Uterus (tissue), 4 donors: ENCODE data around the gene SLIT3. TPM values are rescaled to one million over a fixed set of nuclear protein-coding genes. Genes with fewer than 3 reads are reported as not detected.

ENCODE experiments used
- DNase-seq, 2 donors: peaks; one replicate each; pipeline ENCODE4 v3.0.0-alpha.2; 2019 to 2020
- H3K27ac ChIP-seq, 2 donors: fragments of 200-600 bp; sonication (generic); 1 replicate in 1 of 2; 2 replicates in 1 of 2; pipeline ENCODE4 v1.5.1; 2016 to 2018
- H3K27me3 ChIP-seq, 2 donors: fragments of 200-600 bp; sonication (generic); one replicate each; pipeline ENCODE4 v1.5.1; 2018 to 2019; ENCODE audit warnings: control low read depth in 1 of 2
- H3K36me3 ChIP-seq, 2 donors: fragments of 200-600 bp; sonication (generic); one replicate each; pipeline ENCODE4 v1.5.1; 2019; ENCODE audit warnings: control low read depth in 1 of 2
- H3K4me1 ChIP-seq, 2 donors: fragments of 200-600 bp; sonication (generic); one replicate each; pipeline ENCODE4 v1.5.1; 2018 to 2019; ENCODE audit warnings: control low read depth in 1 of 2
- H3K4me3 ChIP-seq, 2 donors: fragments of 200-600 bp; sonication (generic); 1 replicate in 1 of 2; 2 replicates in 1 of 2; pipeline ENCODE4 v1.5.1; 2018 to 2019; ENCODE audit warnings: mild to moderate bottlenecking in 1 of 2
- H3K9me3 ChIP-seq, 2 donors: fragments of 200-600 bp; sonication (generic); one replicate each; pipeline ENCODE4 v1.5.1; 2019; ENCODE audit warnings: control low read depth in 1 of 2
- POLR2A ChIP-seq, 2 donors: fragments of 450-650 bp; IDR thresholded peaks; one replicate each; pipeline ENCODE4 v1.6.1; 2016; ENCODE audit warnings: antibody characterized with exemption in 2 of 2, mild to moderate bottlenecking in 1 of 2, moderate library complexity in 1 of 2
- intact Hi-C: fragments of 100-400 bp; cut with DNase I; formaldehyde crosslinking; loops from one replicate; pipeline ENCODE4 v1.15.1; 2023; ENCODE audit warnings: low total_unique reads
- total RNA-seq, 4 donors: library from RNA; depleted of rRNA in 3 of 4; stranded (reverse); fragments of >200 nt in 3 of 4; gene quantifications; one replicate each; pipeline versions ENCODE4 v1.1.0 to v1.2.4, GENCODE V29; 2014 to 2023
- TF ChIP-seq, protein P1 (sequence below), 4 experiments: fragments of 200-600 bp in 2 of 4; fragments of 450-650 bp in 2 of 4; sonication (generic) in 2 of 4; IDR thresholded peaks; one replicate each; pipeline ENCODE4 v1.5.1; 2016 to 2019; ENCODE audit warnings: antibody characterized with exemption in 4 of 4, mild to moderate bottlenecking in 2 of 4, moderate library complexity in 1 of 4
- donor health status: DM: yes; HTN: yes; CAD: no.

SLIT3 gene
- total RNA-seq, 4 donors from 2014 or later, result 9.4 to 62.2 (median 28.1) TPM

DNA sequence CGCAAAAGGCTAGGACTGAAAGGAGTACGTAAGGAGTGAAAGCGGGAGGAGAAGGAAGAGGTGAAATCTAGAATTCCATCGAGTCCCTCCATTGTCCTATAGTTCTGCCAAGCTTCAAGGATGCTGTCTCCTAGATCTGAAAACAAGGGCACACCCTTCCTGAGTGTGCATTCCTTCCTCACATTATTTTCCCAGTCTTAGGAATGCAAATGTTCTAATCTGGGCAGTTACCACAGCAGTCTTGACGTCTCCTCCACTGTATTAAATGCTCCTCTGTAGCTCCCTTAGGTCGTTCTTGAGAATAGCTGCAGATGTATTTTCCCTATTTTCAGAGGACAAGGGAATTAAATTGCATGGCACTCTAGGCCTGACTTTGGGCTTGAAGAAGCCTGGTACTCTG lies 127.6 kb downstream of the SLIT3 start:
- intact Hi-C loops, result no loop called here
- Histone ChIP-seq H3K36me3 (no peaks in the 10 kb centered on the region), H3K4me3 (no peak overlapping the region), H3K27me3 (no peaks in the 10 kb centered on the region), H3K4me1 (no peaks in the 10 kb centered on the region), H3K9me3 (no peaks in the 10 kb centered on the region), H3K27ac (no peak overlapping the region)
- TF ChIP-seq POLR2A (IDR thresholded peaks at IDR 0.05), result no peak
- no peak for DNase-seq

DNA sequence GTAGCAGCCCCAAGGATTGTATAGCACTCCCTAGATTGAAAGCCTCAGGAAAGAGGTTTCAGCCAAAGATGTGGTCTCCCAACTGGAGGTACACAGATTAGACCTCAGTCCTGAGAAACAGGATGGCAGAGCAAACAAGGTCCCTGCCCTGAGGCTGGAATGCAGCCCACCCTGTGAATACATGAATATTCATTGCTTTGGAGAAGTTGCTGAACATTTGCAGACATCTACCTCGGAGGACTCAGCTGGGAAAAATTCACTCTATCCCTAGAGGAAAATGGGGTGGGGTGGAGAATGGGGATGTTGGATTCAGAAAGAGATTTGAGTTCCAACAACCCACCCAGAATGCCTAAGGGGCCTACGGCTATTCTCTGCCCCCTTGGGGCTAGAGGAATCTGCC lies 129.4 kb downstream of the SLIT3 start:
- Histone ChIP-seq H3K27ac (no peak overlapping the region), H3K4me1 (peaks cover 0 to 3% of the 10 kb centered on the region in 2 donors), H3K27me3 (no peaks in the 10 kb centered on the region), H3K9me3 (no peaks in the 10 kb centered on the region), H3K36me3 (no peaks in the 10 kb centered on the region), H3K4me3 (no peak overlapping the region)
- no peak for DNase-seq
- intact Hi-C loops, result no loop called here
- no peak for TF ChIP-seq POLR2A (IDR thresholded peaks at IDR 0.05)
- TF ChIP-seq, protein P1, sequence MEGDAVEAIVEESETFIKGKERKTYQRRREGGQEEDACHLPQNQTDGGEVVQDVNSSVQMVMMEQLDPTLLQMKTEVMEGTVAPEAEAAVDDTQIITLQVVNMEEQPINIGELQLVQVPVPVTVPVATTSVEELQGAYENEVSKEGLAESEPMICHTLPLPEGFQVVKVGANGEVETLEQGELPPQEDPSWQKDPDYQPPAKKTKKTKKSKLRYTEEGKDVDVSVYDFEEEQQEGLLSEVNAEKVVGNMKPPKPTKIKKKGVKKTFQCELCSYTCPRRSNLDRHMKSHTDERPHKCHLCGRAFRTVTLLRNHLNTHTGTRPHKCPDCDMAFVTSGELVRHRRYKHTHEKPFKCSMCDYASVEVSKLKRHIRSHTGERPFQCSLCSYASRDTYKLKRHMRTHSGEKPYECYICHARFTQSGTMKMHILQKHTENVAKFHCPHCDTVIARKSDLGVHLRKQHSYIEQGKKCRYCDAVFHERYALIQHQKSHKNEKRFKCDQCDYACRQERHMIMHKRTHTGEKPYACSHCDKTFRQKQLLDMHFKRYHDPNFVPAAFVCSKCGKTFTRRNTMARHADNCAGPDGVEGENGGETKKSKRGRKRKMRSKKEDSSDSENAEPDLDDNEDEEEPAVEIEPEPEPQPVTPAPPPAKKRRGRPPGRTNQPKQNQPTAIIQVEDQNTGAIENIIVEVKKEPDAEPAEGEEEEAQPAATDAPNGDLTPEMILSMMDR (IDR thresholded peaks at IDR 0.05), result no peak

DNA sequence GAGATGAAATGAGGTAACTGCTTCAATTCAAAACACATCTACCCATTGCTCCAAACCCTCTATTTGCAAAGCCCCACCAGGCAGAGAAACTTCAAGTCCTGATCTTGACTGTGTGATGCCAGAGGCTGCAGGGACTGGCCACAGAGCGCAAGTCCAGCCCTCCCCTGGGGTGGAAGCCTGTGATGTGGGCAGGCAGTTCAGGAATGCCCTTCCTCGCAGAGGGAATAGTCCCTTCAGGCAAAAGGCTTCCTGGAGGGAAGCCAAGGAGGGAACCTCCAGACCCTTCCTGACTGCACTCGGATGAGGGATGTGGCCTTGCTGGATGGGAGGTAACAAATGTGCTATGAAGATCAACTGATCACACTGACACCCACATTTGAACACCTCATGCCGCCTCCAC lies 131.2 kb downstream of the SLIT3 start:
- no peaks in the 10 kb centered on the region for H3K36me3 ChIP-seq
- H3K27ac ChIP-seq, result no peak overlapping the region
- no peak for TF ChIP-seq POLR2A (IDR thresholded peaks at IDR 0.05)
- TF ChIP-seq, protein P1 (IDR thresholded peaks at IDR 0.05), result no peak
- intact Hi-C loops, result no loop called here
- no peaks in the 10 kb centered on the region for H3K9me3 ChIP-seq
- no peak overlapping the region for H3K4me3 ChIP-seq
- H3K4me1 ChIP-seq, result peaks cover 0 to 3% of the 10 kb centered on the region in 2 donors
- H3K27me3 ChIP-seq, result no peaks in the 10 kb centered on the region
- DNase-seq, result no peak

DNA sequence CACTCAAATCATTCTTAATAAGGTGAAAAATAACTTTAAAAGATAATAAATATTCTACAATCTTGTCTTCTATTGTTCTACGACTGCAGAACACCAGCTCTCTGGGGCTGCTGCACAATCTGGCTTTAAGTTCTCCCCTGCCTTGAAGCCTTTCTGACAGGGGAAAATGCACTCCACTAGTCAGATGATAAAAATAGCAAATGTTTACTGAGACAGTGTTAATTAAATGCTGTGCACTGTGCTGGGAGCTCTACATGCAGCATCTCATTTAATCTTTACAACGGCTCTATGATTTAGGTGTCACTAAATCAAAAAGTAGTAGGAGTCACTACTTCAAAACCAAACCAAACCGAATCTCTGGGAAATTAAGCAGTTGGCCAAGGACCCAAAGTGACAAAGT lies 132.7 kb downstream of the SLIT3 start:
- TF ChIP-seq POLR2A (IDR thresholded peaks at IDR 0.05), result no peak
- Histone ChIP-seq H3K27me3 (no peaks in the 10 kb centered on the region), H3K27ac (no peak overlapping the region), H3K4me3 (no peak overlapping the region), H3K9me3 (no peaks in the 10 kb centered on the region), H3K4me1 (peaks cover 0 to 3% of the 10 kb centered on the region in 2 donors), H3K36me3 (no peaks in the 10 kb centered on the region)
- intact Hi-C loops, result no loop called here
- no peak for DNase-seq

DNA sequence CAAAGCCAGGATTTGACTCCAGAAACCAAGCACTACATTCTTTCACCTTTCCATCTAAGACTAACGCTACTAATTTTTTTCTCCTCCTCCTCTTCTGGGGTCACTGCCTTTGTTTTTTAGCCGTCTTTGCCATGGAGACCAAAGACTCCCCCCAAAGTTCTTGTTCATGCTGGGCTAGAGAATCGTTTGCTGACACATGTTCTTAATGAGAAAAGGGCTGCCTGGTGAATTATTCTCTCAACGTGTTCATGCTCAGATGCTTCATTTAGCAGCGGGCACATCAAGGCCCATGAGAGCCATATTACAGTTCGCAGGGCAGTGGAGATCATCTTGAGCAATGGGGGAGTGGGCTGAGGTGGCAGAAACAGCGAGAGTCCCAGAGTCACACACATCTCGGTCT lies 134.9 kb downstream of the SLIT3 start:
- Histone ChIP-seq H3K4me3 (no peak overlapping the region), H3K27me3 (no peaks in the 10 kb centered on the region), H3K4me1 (peaks cover 0 to 3% of the 10 kb centered on the region in 2 donors), H3K9me3 (no peaks in the 10 kb centered on the region), H3K27ac (no peak overlapping the region), H3K36me3 (no peaks in the 10 kb centered on the region)
- no peak for TF ChIP-seq POLR2A (IDR thresholded peaks at IDR 0.05)
- TF ChIP-seq, protein P1 (IDR thresholded peaks at IDR 0.05), result no peak
- intact Hi-C loops, result no loop called here
- no peak for DNase-seq

DNA sequence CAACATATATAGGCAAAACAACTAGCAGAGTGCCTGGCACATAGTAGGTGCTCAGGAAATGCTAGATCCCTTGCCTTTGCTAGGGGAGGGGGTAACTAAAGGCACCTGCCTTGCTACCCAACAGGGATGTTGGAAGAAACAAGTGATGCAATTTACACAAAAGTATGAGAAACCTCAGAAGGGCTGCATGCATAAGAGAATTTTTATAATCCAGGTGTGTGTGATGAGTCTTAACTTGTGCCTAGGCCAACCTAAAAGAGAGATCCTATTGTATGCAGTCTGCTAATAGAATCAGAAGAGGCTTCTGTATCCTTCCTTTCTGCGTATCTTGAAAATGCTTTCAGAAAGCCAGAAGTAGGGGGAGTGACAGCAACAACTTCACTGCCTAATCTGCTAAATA lies 135.9 kb downstream of the SLIT3 start:
- Histone ChIP-seq H3K4me3 (no peak overlapping the region), H3K9me3 (no peaks in the 10 kb centered on the region), H3K36me3 (no peaks in the 10 kb centered on the region), H3K27me3 (no peaks in the 10 kb centered on the region), H3K27ac (no peak overlapping the region), H3K4me1 (peaks cover 0 to 3% of the 10 kb centered on the region in 2 donors)
- TF ChIP-seq, protein P1 (IDR thresholded peaks at IDR 0.05), result no peak
- TF ChIP-seq POLR2A (IDR thresholded peaks at IDR 0.05), result no peak
- DNase-seq, result no peak
- intact Hi-C loops, result no loop called here
